IPS-NIHi11 (cell line): ENCODE data around the gene CDK14.
A peak's percentile ranks its signal among the peaks of the same experiment; 100 is the strongest.
"Not testable (repeated sequence)": the region's sequence is repeated elsewhere in the genome, so short reads cannot be mapped to it uniquely, and the experiment has no call there.

Experiments used
- DNase-seq: peaks from one replicate; pipeline ENCODE4 v3.0.0; 2012; ENCODE audit warnings: mixed read lengths, low spot score

The CDK14 gene

DNA sequence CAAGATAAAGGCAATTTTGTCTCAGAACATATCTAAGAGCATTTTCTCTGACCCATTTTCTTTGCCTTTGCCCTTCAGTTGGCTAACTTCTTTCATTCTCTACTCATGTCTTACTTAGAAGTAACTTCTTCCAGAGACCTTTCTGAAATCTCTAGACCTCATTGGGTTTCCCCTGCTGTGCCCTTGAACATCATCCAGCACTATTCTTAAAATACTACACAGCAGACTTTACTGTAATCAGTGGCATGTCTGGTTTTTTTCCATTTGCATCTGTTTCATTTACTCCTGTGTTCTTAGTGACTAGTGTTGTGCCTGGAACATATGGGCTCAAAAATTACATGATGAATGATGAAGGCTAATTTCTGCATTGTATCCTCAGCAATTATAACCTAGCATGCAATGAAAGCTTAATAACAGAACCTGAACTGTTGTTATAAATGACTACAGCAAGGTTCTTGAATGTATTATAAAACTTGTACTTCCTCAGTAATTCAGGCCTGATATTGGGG is 301.9 kb downstream of the CDK14 start:
- no peak for DNase-seq

DNA sequence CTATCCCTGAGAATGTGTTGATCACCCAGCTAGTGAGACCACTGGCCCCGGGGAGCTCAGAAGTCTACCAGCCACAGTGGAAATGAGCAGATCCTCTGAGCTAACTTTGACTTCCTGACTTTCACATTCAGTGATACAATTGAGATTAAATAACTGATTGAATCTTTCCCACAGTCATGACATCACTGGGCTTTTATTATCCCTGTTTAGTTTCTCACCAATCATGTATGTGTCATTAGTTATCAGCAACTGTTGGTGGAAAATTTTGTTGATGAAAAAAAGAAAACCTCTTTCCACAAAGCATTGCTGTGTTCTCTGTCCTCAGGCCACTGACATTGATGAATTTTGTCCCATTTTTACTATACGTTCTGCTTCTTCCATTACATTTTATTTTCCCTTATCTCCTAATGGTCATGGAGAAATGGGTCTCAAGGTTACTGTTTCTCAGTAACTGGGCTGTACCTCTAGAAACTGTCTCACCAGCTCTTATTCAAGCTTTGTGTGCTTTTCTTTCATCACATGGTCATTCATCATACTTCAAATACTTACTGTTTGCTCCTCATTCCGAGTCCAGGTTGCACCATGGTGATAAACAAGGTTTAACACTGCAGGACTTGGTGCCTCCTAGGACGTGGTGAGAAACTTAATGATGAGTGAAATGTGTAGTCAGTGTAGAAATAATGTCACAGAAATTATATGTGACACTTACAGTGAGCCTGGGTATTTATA is 304.7 kb downstream of the CDK14 start:
- DNase-seq, result no peak

DNA sequence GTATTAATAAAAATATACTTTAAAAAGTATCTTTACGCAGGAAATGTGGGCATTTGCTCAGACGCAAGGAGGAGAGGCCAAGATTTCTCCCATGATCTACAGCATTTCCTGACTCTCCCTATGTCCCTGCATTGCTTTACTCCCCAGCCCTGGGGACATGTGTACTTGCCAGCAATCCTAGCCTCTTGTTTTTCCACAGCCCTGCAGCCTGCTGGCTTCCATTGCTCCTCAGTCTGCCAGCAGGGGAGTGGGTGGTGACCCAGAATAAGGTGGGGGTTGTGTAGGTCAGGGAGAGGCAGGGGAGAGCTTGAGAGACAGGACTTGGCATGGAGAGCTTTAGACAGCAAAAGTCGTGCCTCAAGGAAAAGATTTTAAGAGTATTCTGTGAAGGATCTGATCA is 307.7 kb downstream of the CDK14 start:
- DNase-seq, result peak; percentile 6

DNA sequence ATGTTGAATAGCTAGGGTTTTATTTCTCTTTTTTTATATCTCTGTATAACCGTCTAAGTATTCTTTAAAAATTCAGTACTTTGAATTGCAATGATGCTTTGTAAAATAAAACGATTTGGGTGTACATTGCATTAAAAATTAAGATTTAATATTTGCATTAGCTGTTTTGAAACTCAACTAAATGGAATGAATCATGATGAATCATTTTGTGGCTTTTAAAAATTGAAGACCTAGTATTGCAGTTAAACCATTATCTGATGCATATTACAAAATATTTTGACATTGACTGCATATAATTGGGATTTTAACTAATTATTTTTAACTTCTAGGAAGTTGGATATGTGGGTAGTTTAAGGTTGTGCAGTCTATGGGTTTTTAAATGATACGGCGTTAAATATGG is 314.0 kb downstream of the CDK14 start:
- no peak for DNase-seq

DNA sequence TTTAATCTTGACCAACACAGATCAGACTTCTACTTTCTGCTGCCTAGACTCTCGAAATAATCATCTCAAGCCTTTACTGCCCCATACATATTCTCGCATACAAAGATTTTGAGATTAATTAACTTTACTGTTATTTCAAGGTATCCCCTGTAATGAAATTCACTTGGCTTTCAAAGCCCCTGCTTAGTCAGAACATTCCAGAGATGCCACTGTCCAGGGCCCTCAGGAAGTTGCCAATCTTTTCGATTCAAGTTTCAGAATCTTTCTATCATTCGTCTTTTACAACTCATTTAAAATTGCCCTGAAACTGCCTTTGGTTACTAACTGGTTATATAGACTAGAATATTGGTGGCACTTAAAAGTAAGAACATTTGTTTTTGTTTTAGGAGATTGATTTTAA is 320.2 kb downstream of the CDK14 start:
- DNase-seq, result no peak

DNA sequence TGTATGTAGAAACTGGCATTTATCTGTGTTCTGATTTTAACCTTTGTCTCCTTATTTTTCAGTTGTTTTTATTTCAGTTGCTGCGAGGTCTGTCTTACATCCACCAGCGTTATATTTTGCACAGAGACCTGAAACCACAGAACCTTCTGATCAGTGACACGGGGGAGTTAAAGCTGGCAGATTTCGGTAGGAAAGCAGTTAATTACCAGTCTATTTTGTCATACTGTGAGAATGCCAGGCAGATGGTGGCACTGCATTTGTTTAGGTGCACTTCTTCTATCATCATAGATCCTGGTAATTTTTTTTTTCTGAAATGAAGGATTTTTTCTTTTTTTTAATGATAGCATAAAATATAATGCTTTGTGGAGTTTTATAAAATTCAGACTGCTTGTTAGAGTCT is 321.4 kb downstream of the CDK14 start:
- DNase-seq, result no peak

DNA sequence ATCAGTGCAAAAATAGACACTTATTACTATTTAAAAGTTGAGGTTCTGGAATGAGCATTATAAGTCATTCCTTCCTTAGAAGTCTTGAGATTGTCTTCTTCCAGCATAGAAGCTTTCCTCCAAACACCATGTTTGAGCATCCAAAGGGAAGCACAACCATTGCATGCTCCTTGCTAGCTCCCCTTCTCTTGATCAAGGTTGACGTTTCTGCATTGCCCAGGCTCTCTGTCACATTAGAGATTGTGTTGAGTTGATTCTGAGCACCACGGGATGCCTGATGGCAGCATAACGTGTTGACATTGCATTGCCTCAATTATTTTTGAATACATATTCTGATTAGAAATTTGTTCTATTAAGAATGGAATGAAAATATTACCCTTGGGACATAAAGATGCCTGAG is 322.2 kb downstream of the CDK14 start:
- no peak for DNase-seq

DNA sequence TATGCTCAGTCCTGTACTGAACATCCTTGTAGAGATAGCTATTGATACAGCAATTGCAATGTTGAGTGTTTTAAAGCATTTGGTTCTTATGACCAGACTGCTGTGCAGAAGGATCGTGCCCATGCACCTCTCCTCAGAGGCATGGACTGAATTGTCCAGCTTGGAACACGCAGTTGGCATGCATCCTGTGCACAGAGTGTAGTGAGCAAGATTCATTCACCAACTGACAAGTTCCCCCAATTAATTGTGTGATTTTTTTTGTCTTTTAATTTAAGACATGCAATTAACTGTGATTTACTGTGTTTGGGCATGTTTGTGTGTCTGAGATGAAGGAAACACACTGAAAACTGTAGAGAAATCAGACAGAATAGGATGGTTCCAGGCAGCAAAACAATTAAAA is 323.7 kb downstream of the CDK14 start:
- DNase-seq, result no peak

DNA sequence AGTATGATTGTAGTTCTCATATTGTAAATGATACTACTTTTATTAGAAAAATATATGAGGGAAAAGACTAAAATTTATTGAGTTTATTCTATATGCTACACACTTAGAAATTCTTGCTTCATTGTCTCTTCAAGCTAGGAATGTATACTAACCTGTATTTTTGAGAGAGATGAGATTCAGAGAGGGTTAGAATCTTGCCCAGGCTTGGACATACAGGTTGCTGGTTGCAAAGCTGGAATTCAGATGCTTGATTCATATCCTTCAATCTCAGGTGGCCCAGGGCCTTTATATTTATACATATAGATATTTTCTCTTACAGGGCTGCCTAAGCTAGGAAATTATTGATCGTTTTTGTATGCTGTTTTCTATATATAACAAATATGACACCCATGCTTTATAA is 324.2 kb downstream of the CDK14 start:
- DNase-seq, result no peak

DNA sequence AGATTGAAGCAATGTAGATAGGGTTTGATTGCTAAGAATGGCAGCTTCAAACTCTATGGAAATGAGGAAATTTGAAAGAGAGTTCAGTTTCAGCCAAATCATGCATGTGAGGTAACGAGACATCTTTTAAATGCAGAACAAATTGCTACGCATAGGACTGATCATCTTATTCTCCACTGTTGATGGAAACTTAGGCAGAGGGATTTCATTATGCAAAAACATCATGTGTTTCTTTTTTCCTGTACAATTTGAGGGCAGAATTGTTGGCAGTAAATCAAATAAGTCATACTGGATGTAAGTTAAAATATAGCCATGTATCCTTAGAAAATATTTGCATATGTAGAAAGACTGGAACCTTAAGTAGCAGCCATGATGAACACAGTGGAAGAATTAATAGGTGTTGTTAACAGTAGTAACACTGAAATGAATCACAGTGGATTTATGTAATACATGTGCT is 327.4 kb downstream of the CDK14 start:
- DNase-seq, result no peak

DNA sequence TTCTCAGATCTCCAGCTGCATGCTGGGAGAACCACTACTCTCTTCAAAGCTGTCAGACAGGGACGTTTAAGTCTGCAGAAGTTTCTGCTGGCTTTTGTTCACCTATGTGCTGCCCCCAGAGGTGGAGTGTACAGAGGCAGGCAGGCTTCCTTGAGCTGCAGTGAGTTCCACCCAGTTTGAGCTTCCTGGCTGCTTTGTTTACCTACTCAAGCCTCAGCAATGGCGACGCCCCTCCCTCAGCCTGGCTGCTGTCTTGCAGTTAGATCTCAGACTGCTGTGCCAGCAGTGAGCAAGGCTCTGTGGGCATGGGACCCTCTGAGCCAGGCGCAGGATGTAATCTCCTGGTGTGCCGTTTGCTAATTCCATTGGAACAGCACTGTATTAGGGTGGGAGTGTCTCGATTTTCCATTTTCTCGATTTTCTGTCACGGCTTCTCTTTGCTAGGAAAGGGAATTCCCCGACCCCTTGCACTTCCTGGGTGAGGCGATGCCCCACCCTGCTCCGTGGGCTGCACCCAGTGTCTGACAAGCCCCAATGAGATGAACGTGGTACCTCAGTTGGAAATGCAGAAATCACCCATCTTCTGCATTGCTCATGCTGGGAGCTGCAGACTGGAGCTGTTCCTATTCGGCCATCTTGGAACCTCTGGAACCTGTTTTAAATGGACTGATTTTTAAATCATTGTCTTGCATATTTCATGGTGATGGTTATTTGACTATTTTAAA is 332.7 kb downstream of the CDK14 start:
- DNase-seq, result not testable (repeated sequence)

DNA sequence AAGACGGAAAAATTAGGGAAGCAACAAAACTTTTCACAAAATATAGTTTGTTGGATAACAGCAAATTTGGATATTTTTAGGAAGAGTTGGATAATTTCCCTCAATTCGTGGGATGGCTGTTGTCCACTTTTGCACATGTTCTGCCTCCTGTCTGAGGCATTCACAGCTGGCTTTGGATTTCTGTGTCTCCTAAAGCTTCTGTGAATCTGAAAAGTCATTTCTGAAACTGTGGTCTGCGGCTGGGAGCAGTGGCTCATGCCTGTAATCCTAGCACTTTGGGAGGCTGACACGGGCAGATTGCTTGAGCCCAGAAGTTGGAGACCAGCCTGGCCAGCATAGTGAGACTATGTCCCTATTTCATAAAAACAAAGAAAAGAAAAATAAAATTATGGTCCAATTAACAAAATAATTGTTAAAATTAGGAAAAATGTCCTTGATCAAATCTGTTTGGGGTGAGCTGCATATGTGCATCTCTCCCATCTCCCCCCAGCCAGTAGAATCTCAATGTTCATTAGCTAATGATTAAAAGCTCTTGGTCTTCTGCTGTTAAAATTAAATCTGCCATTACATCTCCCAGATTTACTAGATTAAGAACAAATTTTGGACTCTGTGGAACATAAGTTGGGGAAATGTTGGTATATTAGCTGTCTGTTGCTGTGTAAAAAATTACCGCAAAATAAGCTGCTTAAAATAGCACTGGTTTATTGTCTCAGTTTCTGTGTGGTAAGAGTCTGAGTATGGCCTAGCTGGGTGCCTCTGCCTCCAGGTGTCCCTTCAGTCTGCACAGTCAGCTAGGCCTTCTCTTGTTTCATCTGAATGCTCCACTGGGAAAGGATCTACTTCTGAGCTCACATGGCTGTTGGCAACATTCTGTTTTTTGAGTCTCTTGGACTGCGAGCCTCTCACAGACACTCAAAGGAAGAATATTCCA is 336.1 kb downstream of the CDK14 start:
- DNase-seq, result no peak

DNA sequence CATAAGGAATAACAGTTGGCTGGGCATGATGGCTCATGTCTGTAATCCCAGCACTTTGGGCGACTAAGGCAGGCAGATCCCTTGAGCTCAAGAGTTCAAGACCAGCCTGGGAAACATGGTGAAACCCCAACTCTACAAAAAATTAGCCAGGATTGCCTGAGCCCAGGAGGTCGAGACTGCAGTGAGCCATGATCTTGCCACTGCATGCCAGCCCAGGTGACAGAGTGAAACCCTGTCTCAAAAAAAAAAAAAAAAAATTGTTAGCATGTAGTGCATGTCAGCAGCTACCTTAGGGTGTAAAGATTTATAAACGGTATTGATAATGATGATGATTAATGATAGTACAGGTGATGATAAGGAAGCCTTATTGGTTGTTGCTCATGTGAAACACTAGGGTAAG is 336.9 kb downstream of the CDK14 start:
- DNase-seq, result no peak

DNA sequence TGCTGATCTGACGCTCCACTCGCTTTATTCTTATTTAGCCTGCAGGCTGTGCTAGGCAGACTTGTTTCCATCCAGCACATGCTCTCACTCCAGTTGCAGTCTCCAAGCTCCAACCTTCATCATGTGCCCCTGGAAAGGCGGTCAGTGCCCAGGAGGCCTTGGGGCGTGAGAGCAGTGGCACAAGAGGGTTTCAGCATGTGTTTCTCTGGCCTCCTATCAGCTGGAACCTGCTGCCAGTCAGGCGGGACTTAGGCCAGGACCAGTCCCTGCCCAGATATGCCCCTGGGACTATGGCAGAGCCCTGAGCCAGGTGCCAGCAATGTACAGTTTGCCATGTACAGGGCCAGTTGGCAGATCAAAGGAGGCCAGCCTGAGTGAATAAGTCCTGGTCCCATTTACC is 337.9 kb downstream of the CDK14 start:
- no peak for DNase-seq

DNA sequence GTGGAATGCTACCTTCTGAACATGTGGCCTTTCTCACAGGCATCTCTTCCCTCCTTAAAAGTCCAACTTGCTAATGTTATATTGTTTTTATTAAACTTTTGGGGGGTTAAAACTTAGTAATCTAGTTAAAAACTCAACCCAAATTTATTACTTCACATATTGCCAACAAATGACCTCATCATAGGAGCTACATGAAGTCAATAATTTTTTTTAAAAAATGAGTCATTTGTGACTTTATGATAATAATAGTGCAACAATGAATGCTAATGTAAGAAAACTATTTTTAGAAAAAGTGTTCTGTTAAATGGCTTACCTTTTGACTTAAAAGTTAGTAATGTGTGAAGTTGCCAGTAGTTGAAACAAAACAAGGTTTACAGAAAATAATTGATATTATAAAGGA is 342.2 kb downstream of the CDK14 start:
- no peak for DNase-seq

DNA sequence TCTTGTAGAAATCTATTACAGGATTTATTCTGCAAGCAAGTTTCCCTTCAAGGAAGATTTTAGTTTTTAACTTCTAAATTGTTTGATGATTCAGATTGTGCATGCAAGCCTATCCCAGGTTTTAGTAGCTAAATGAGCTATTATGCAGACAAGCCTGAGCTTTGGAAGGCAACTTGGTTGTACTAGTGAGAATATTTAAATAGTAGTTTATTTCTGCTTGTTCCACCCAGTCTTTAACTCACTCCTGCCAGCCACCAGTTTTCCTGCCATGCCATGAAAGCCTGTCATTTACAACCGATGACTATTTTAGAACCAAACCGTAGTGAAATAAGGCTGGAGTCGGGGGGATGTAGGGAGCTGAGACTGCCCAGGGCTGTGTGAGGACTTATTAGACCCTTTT is 343.5 kb downstream of the CDK14 start:
- no peak for DNase-seq

DNA sequence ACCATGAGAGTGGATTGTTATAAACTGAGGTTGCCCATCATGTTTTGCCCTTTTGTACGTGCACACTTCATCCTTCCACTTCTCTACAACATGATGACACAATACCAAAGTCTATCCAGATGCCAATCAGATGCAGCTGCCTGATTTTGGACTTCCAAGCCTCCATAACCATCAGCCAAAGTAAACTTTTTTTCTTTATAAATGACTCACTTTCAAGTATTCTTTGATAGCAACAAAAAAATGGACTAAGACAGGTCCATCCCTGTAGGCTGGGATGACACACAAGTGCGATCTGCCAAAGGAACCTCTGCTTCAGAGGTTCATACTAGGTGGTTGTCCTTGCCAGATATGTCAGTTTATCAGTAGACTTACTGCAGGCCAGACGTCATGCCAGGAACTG is 347.9 kb downstream of the CDK14 start:
- no peak for DNase-seq

DNA sequence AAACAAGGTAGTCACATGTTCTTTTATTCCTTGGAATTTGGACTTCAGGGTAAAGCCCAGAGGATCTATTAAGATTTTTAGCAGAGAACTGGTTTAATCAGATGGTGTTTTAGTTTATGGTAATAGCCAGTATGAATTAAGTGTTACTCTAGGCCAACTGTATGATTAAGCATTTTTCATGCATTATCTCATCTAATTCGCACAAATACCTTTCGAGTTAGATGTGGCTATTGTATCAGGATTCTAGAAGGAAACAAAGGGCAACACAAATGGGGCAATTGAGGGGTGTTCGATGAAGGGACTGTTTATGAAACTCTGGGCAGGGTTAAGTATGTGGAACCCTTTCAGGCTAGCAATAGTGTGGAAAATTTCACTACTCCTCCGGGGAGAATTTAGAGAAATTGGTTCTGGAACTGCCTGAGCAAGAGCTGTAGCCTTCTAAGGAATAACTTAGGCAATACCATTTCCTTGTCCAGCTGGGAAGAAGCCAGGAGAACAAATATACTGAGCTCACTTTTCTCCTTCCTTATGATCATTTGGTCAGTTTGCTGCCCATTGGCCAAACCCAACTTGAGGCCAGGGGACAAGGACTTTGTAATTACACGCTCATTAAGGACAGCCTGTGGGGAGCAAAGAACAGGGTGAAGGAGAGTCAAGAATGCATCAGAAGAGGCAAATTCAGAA is 349.1 kb downstream of the CDK14 start:
- DNase-seq, result no peak

DNA sequence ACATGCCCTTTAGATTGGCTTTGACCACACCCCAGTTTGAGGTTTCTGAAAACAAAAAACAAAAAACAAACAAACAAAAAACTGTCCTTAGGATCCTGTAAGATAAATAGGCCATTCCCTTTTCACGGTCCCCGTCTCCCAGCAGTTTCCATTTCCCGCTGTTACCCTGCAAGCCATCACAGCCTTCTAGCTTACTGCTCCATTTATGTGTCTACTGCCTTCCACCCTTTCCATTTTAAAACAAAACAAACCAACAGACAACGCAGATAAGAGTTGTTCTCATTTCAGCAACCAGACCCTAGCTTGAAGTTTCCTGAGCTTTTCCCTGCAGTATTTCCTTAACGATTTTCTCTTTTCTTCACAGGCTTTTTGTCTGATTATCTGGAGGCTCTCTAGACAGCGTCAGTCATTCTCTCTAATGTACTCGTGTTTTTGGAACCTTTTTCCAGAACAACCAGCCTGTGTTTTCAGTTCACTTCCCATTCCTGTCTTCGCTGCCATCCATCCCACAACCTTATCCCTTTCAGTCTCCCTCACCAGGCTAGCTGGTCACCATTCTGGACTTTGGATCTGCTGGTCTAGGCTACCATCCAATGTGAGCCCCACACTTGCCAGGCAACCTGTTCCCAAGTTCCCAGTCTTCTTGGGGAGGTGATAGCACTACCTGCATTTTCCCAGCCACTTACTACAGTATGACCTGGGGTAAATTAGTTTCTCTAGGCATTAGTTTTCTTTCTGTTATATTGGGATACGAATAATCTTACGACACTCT is 350.8 kb downstream of the CDK14 start:
- DNase-seq, result no peak

DNA sequence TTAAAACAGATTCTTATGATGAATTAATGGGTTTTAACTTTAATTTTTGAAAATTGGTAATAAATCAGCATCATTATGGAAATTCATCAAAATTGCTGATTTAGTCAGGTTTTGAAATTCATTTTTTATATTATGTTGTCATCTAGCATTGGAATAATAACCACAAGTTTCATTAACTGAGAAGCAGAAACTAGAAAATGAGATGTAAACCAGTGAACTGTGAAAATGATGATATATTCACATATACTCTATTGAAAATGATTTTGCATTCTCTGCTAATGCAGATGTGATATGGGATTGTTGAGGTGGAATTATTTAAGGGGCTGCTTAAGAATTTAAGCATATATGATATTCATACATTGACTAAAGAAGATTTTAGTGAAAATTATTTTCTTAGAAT is 352.0 kb downstream of the CDK14 start:
- DNase-seq, result no peak

DNA sequence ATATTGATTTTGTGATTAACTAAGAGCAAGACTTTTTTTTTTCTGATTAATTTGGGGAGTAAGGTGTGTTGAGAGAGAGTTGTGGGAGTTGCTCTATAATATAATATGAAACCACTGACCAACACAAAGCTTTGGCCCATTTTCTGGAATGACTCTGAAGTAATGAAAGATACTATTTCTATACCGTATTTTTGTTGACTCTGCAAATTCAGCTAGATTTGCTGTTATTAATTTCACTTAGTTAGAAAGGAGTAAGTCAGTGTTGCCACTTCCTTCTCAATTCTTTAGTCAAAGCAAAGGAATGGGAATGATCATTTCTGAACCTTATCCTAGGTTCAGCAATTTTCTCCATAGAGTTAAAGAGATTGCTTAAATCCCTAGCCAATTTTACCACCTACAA is 355.1 kb downstream of the CDK14 start:
- DNase-seq, result no peak
